ENCODE results near the gene ARL4A. TPM values are rescaled to one million over a fixed set of nuclear protein-coding genes. Genes with fewer than 3 reads are reported as not detected.

Gene ARL4A
- total RNA-seq, 1 experiment from 2014 or later = 39.4 TPM

- H2BK15ac ChIP-seq (ENCODE audit: low read depth, low read length) = no peak overlapping the region
- DNase-seq = no peak
- no peaks in the 10 kb centered on the region for H3K79me2 ChIP-seq (ENCODE audit: insufficient read depth, low read length)
- no peak overlapping the region for H2BK20ac ChIP-seq (ENCODE audit: low read depth, low read length, poor library complexity, severe bottlenecking)
- no peak for TF ChIP-seq CTCF (conservative IDR thresholded peaks at IDR 0.05)
- Mint-ChIP-seq H3K27me3 (ENCODE audit: low read depth) (peaks cover 9% of the 10 kb centered on the region; the same call in 1 of the 2 replicates), H3K36me3 (ENCODE audit: insufficient read depth in 1 of 3, low read depth in 3 of 3) (peaks cover 0 to 10% (median 2%) of the 10 kb centered on the region in 3 experiments; a peak in 3 of 7 replicates), H3K27ac (no peak overlapping the region; a peak in 1 of 7 replicates), H3K4me1 (peaks cover 49 to 51% of the 10 kb centered on the region in 2 experiments), H3K4me3 (no peak overlapping the region), H3K9me3 (peaks cover 0 to 5% of the 10 kb centered on the region in 2 experiments; a peak in 1 of 5 replicates)
- H2BK120ac ChIP-seq (ENCODE audit: low read depth, low read length, poor library complexity, severe bottlenecking) = no peak overlapping the region
- H4K5ac ChIP-seq (ENCODE audit: insufficient read length, low read depth, low read length) = no peak overlapping the region
- H3K9me3 ChIP-seq (ENCODE audit: control insufficient read depth, low read depth, low read length) = no peaks in the 10 kb centered on the region
- no peaks in the 10 kb centered on the region for H3K27me3 ChIP-seq (ENCODE audit: insufficient read depth, low read length)
- H4K8ac ChIP-seq (replicated peaks; ENCODE audit: insufficient read length, low read depth, low read length) = no peak overlapping the region
- H3K14ac ChIP-seq (ENCODE audit: insufficient read depth, low read length) = no peak overlapping the region
- no peak overlapping the region for H3K4me2 ChIP-seq (ENCODE audit: insufficient read depth, insufficient read length, low read length)
- no peak overlapping the region for H2AFZ ChIP-seq (ENCODE audit: low read length)
- H3K27ac ChIP-seq (ENCODE audit: insufficient read length, low read depth, low read length) = no peak overlapping the region
- H2BK5ac ChIP-seq (ENCODE audit: insufficient read length, low read length) = no peak overlapping the region
- H3K4me1 ChIP-seq (ENCODE audit: insufficient read depth, low read length) = peaks cover 12% of the 10 kb centered on the region; the same call in 1 of the 2 replicates
- no peak overlapping the region for H2AK5ac ChIP-seq (ENCODE audit: insufficient read length, low read length)
- no peak overlapping the region for H4K91ac ChIP-seq (ENCODE audit: insufficient read length, low read depth, low read length)
- no CpG with 5 or more reads among the region's 17 CpGs for WGBS (ENCODE audit: extremely low coverage, insufficient read length, low lambda C conversion rate)
- H3K23ac ChIP-seq (ENCODE audit: insufficient read length, low read depth, low read length) = no peak overlapping the region
- peaks cover 4% of the 10 kb centered on the region for H3K23me2 ChIP-seq (ENCODE audit: insufficient read length, low read depth, low read length, poor library complexity, severe bottlenecking)
- no peaks in the 10 kb centered on the region for H3K79me1 ChIP-seq (ENCODE audit: insufficient read depth, low read depth, low read length, poor library complexity, severe bottlenecking)
- H3K56ac ChIP-seq (ENCODE audit: insufficient read length, low read depth, low read length) = no peak overlapping the region
- H3T11ph ChIP-seq (ENCODE audit: low read length) = no peak overlapping the region
- no peak overlapping the region for H3K4ac ChIP-seq (ENCODE audit: low read depth, low read length)
- no peak overlapping the region for H3K9ac ChIP-seq (ENCODE audit: extremely low read depth, insufficient read length, low read length)
- no peaks in the 10 kb centered on the region for H4K20me1 ChIP-seq (ENCODE audit: control insufficient read depth, insufficient read depth, insufficient read length)
- H2BK12ac ChIP-seq (ENCODE audit: insufficient read length, low read depth, low read length) = no peak overlapping the region
- H3K18ac ChIP-seq (ENCODE audit: insufficient read length, low read depth, low read length) = no peak overlapping the region
Measured at GRCh38 chr7:12719981-12720865, 32.8 kb downstream of the ARL4A start.

Data from H9 (cell line).